ENCODE measurements around the gene DRICH1. TPM values are rescaled to one million over a fixed set of nuclear protein-coding genes. Genes with fewer than 3 reads are reported as not detected.
"Not testable (repeated sequence)": the region's sequence is repeated elsewhere in the genome, so short reads cannot be mapped to it uniquely, and the experiment has no call there.

Gene DRICH1
- total RNA-seq, 2 experiments from 2014 or later, result 1.7 to 2.2 TPM

- Mint-ChIP-seq H3K9me3 (no peaks in the 10 kb centered on the region), H3K4me3 (no peak overlapping the region), H3K36me3 (ENCODE audit: low read depth) (peaks cover 21% of the 10 kb centered on the region), H3K27me3 (no peaks in the 10 kb centered on the region), H3K27ac (no peak overlapping the region), H3K4me1 (ENCODE audit: low read depth) (no peaks in the 10 kb centered on the region)
- peaks cover 5% of the 10 kb centered on the region for H3K36me3 ChIP-seq (ENCODE audit: insufficient read depth, low read length)
- DNase-seq (no peak), ATAC-seq (ENCODE audit: poor library complexity) (no peak)
- H3K27me3 ChIP-seq (ENCODE audit: control insufficient read depth in 1 of 2, insufficient read depth in 2 of 2, low read length in 2 of 2), result no peaks in the 10 kb centered on the region
- ChIA-PET CTCF (no interaction called here), POLR2A (no interaction called here)
- TF ChIP-seq CTCF (IDR thresholded peaks at IDR 0.05), result no peak
- no peak overlapping the region for H3K4me3 ChIP-seq (ENCODE audit: low read length)
- no peak overlapping the region for H3K27ac ChIP-seq (ENCODE audit: low read depth in 1 of 2, low read length in 2 of 2)
- no peaks in the 10 kb centered on the region for H3K9me3 ChIP-seq (ENCODE audit: control insufficient read depth in 1 of 2, insufficient read depth in 1 of 2, low read length in 2 of 2)
- no peaks in the 10 kb centered on the region for H3K4me1 ChIP-seq (ENCODE audit: insufficient read depth, low read length)
- intact Hi-C loops (cut with DNase I, micrococcal nuclease), result no loop called here
These were observed 19.6 kb upstream of the DRICH1 start for GRCh38 chr22:23651676-23652075.

- DNase-seq, result peak in 1 of 14 experiments; percentile 25
- ChIA-PET POLR2A (no interaction called here), CTCF (no interaction called here)
- Mint-ChIP-seq H3K27me3 (no peaks in the 10 kb centered on the region), H3K36me3 (ENCODE audit: low read depth) (peaks cover 16% of the 10 kb centered on the region), H3K27ac (no peak overlapping the region), H3K4me1 (ENCODE audit: low read depth) (no peaks in the 10 kb centered on the region), H3K9me3 (no peaks in the 10 kb centered on the region), H3K4me3 (no peak overlapping the region)
- ATAC-seq (ENCODE audit: poor library complexity), result no peak
- no peak overlapping the region for H3K4me3 ChIP-seq (ENCODE audit: low read length)
- no peak for TF ChIP-seq CTCF (IDR thresholded peaks at IDR 0.05)
- no peak overlapping the region for H3K27ac ChIP-seq (ENCODE audit: low read depth in 1 of 2, low read length in 2 of 2)
- H3K9me3 ChIP-seq (ENCODE audit: control insufficient read depth in 1 of 2, insufficient read depth in 1 of 2, low read length in 2 of 2), result no peaks in the 10 kb centered on the region
- no peaks in the 10 kb centered on the region for H3K27me3 ChIP-seq (ENCODE audit: control insufficient read depth in 1 of 2, insufficient read depth in 2 of 2, low read length in 2 of 2)
- H3K4me1 ChIP-seq (ENCODE audit: insufficient read depth, low read length), result no peaks in the 10 kb centered on the region
- intact Hi-C loops (cut with DNase I, micrococcal nuclease), result no loop called here
- H3K36me3 ChIP-seq (ENCODE audit: insufficient read depth, low read length), result peaks cover 5% of the 10 kb centered on the region
These were observed 17.0 kb upstream of the DRICH1 start for GRCh38 chr22:23649071-23649501.

GRCh38 chr22:23646526-23646925 is 14.4 kb upstream of the DRICH1 start:
- H3K27me3 Mint-ChIP-seq; H3K4me3 ChIP-seq (ENCODE audit: low read length); H3K4me3 Mint-ChIP-seq; H3K4me1 ChIP-seq (ENCODE audit: insufficient read depth, low read length); ATAC-seq (ENCODE audit: poor library complexity); H3K36me3 Mint-ChIP-seq (ENCODE audit: low read depth); POLR2A ChIA-PET; DNase-seq; H3K36me3 ChIP-seq (ENCODE audit: insufficient read depth, low read length); H3K27ac Mint-ChIP-seq; H3K27me3 ChIP-seq (ENCODE audit: control insufficient read depth in 1 of 2, insufficient read depth in 2 of 2, low read length in 2 of 2); H3K4me1 Mint-ChIP-seq (ENCODE audit: low read depth); H3K9me3 ChIP-seq (ENCODE audit: control insufficient read depth in 1 of 2, insufficient read depth in 1 of 2, low read length in 2 of 2); intact Hi-C loops (cut with DNase I, micrococcal nuclease); H3K9me3 Mint-ChIP-seq; H3K27ac ChIP-seq (ENCODE audit: low read depth in 1 of 2, low read length in 2 of 2); CTCF ChIA-PET: not testable (repeated sequence)

- DNase-seq; ATAC-seq (ENCODE audit: poor library complexity); H3K36me3 Mint-ChIP-seq (ENCODE audit: low read depth); H3K27me3 ChIP-seq (ENCODE audit: control insufficient read depth in 1 of 2, insufficient read depth in 2 of 2, low read length in 2 of 2); POLR2A ChIA-PET; H3K9me3 ChIP-seq (ENCODE audit: control insufficient read depth in 1 of 2, insufficient read depth in 1 of 2, low read length in 2 of 2); H3K36me3 ChIP-seq (ENCODE audit: insufficient read depth, low read length); H3K4me1 Mint-ChIP-seq (ENCODE audit: low read depth); H3K4me3 ChIP-seq (ENCODE audit: low read length); H3K27me3 Mint-ChIP-seq; H3K27ac Mint-ChIP-seq; intact Hi-C loops (cut with DNase I, micrococcal nuclease); H3K27ac ChIP-seq (ENCODE audit: low read depth in 1 of 2, low read length in 2 of 2); H3K4me3 Mint-ChIP-seq; H3K9me3 Mint-ChIP-seq; H3K4me1 ChIP-seq (ENCODE audit: insufficient read depth, low read length); CTCF ChIA-PET: not testable (repeated sequence)
These were observed 8.1 kb upstream of the DRICH1 start for GRCh38 chr22:23640206-23640605.
